ENCODE data around the gene MANEAL.

DNA sequence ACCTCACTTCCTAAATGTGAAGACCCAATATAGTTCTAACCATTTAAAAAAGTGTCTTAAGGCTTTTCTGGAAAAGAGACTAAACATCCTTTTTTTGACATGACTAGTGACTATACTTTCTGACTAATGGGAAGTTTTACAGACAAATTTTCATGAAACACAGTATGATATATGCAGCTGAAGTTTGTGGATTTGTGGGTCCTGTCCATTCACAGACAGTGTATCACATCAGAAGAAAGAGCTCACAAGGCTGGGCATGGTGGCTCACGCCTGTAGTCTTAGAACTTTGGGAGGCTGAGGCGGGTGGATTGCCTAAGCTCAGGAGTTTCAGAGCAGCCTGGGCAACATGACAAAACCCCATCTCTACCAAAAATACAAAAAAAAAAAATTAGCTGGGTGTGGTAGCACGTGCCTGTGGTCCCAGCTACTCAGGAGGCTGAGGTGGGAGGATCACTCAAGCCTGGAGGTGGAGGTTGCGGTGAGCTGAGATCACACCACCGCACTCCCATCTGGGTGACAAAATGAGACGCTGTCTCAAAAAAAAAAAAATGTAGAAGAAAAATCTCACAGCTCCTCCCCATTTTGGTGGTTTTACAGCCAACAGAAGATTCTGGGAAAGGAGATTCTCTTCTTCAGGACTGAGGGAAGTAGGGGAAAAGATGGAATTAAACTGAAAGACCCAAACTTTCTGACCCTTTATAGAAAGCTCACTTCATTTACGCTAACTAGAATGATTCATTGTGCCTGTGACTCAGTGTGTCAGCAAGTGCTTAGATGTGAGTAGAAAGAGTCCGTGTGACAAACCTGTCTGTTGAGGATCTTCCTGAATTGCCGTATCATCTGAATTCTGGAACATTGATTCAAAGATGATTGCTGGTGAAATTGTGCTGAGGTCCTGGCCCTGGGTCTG lies 29.5 kb downstream of the MANEAL start:
- no peak for TF ChIP-seq POLR2A (IDR thresholded peaks at IDR 0.05)
- TF ChIP-seq, protein P1, sequence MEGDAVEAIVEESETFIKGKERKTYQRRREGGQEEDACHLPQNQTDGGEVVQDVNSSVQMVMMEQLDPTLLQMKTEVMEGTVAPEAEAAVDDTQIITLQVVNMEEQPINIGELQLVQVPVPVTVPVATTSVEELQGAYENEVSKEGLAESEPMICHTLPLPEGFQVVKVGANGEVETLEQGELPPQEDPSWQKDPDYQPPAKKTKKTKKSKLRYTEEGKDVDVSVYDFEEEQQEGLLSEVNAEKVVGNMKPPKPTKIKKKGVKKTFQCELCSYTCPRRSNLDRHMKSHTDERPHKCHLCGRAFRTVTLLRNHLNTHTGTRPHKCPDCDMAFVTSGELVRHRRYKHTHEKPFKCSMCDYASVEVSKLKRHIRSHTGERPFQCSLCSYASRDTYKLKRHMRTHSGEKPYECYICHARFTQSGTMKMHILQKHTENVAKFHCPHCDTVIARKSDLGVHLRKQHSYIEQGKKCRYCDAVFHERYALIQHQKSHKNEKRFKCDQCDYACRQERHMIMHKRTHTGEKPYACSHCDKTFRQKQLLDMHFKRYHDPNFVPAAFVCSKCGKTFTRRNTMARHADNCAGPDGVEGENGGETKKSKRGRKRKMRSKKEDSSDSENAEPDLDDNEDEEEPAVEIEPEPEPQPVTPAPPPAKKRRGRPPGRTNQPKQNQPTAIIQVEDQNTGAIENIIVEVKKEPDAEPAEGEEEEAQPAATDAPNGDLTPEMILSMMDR (IDR thresholded peaks at IDR 0.05) = no peak

All from sigmoid colon (tissue), 3 donors.